ENCODE measurements around the gene PHLDB3.
"Not testable (repeated sequence)": the region's sequence is repeated elsewhere in the genome, so short reads cannot be mapped to it uniquely, and the experiment has no call there.

PHLDB3 gene

GRCh38 chr19:43438291-43439031, 66.1 kb downstream of the PHLDB3 start:
- DNase-seq, result no peak

- no peak for DNase-seq
These were observed 66.8 kb downstream of the PHLDB3 start for GRCh38 chr19:43437712-43438111.

GRCh38 chr19:43437284-43437683, 67.3 kb downstream of the PHLDB3 start:
- DNase-seq, result not testable (repeated sequence)

GRCh38 chr19:43435775-43436174, 68.8 kb downstream of the PHLDB3 start:
- no peak for DNase-seq

GRCh38 chr19:43433689-43434088, 70.9 kb downstream of the PHLDB3 start:
- no peak for DNase-seq

- DNase-seq, result no peak
These were observed 71.2 kb downstream of the PHLDB3 start for GRCh38 chr19:43433358-43433673.

GRCh38 chr19:43430976-43431375, 73.6 kb downstream of the PHLDB3 start:
- DNase-seq, result no peak

GRCh38 chr19:43430142-43430710, 74.3 kb downstream of the PHLDB3 start:
- DNase-seq, result no peak

- no peak for DNase-seq
These were observed 75.2 kb downstream of the PHLDB3 start for GRCh38 chr19:43429395-43429794.

GRCh38 chr19:43425567-43426392, 78.8 kb downstream of the PHLDB3 start:
- no peak for DNase-seq

All from NCI-H1417 treated with DMSO at 0.1 percent for 48 hours (cell line).